Brain microvascular endothelial cell (primary cell): ENCODE data around the gene TRIM34.

Experiments used
- DNase-seq: peaks from one replicate; pipeline ENCODE4 v3.0.0-alpha.2; 2020
- H3K27ac ChIP-seq: fragments of 250-450 bp; sonication (Bioruptor Pico); 2 replicates; pipeline ENCODE4 v1.5.1; 2020; ENCODE audit warnings: mild to moderate bottlenecking, moderate library complexity
- H3K27me3 ChIP-seq: fragments of 250-450 bp; sonication (Bioruptor Pico); replicated peaks from 2 replicates; pipeline ENCODE4 v1.5.1; 2020; ENCODE audit warnings: mild to moderate bottlenecking
- H3K36me3 ChIP-seq: fragments of 250-450 bp; sonication (Bioruptor Pico); replicated peaks from 2 replicates; pipeline ENCODE4 v1.5.1; 2020; ENCODE audit warnings: mild to moderate bottlenecking
- H3K4me3 ChIP-seq: 2 replicates; pipeline ENCODE4 v1.5.1; 2011; ENCODE audit warnings: low read depth, mild to moderate bottlenecking, control low read depth, low read length, moderate library complexity
- CTCF ChIP-seq: IDR thresholded peaks from 2 replicates; pipeline ENCODE4 v1.5.1; 2011; ENCODE audit warnings: low read depth, mild to moderate bottlenecking, moderate library complexity, low read length, control low read depth, inconsistent platforms; ENCODE audit errors: missing control alignments
- in situ Hi-C: cut with HindIII; loops from 2 replicates; pipeline ENCODE4 v1.10.0; 2017; ENCODE audit warnings: low sequenced_read_pairs, low pct_ligation_motif_present

Gene TRIM34

GRCh38 chr11:5684036-5684645 lies 59.3 kb downstream of the TRIM34 start:
- Histone ChIP-seq H3K36me3 (peaks cover 1% of the 10 kb centered on the region), H3K27ac (peak overlapping the region; percentile 98), H3K27me3 (no peaks in the 10 kb centered on the region), H3K4me3 (peak overlapping the region; percentile 59)
- no peak for TF ChIP-seq CTCF
- in situ Hi-C loops, result loop anchor here (25.0 kb wide), 1 partner anchor 97 kb away; the partner anchor contains the start of genes OR52B6 and TRIM6
- peak; percentile 5 for DNase-seq

DNA sequence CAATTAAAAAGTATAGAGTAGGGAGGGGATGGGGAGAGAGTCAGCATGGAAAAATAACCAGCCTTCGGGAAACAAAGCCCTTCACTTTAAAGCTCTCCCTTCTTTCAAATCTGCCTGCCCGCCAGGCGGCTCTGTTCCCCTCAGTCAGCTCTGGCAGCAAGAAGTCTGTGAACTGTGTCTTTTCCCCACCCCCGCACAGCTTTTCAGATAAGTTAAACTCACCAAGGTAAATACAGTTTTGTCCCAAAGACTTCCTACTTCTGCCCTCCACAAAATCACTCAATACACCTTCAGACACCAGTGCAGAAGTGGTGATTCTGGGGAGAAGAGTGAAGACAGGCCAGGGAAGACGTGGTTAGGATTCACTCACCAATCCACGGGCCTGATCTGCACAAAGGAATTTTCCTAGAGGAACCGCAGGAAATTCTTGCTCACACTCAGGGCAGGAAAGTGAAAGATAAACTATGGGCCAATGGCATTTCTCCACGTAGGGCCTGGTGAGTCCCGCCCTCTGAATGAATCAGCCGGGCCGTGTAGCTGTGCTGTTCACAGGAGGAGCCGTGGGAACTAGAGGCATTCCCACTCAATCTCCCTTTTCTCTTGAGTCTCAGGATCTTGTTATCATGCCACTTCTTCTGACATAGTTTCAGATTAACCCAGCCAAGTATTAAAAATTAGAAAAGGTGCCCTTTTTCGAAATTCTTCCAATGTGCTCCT lies 60.0 kb downstream of the TRIM34 start, which contains the start of gene TRIM5:
TRIM5 (minus strand) TSS at position 429 of the 717 bp plus-strand sequence. CDS start 4,897 bp downstream, outside the sequence.
- Histone ChIP-seq H3K36me3 (no peaks in the 10 kb centered on the region), H3K27me3 (no peaks in the 10 kb centered on the region), H3K27ac (peak within 1 kb of the TSS; percentile 98), H3K4me3 (peak within 1 kb of the TSS; percentile 59)
- DNase-seq, result peak; percentile 99
- TF ChIP-seq CTCF, result peak; percentile 80
- in situ Hi-C loops, result loop anchor here (25.0 kb wide), 1 partner anchor 98 kb away; the partner anchor contains the start of genes OR52B6 and TRIM6

DNA sequence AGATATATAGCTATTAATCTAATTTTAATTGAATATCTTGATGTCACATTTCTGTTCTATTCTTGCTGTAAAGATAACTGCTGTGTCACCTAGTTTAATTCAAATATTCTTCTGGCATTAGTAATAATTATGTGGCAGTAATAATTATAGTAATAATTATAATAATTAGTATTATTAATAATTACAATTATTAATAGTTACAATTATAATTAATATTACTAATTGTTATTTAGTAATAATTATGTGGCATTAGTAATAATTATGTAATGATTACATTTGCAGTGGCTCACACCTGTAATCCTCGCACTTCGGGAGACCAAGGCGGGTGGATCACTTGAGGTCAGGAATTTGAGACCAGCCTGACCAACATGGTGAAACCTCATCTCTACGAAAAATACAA lies 61.6 kb downstream of the TRIM34 start:
- no peak overlapping the region for H3K4me3 ChIP-seq
- TF ChIP-seq CTCF, result no peak
- in situ Hi-C loops, result loop anchor here (25.0 kb wide), 1 partner anchor 99 kb away; the partner anchor contains the start of genes OR52B6 and TRIM6

GRCh38 chr11:5688482-5688881 lies 63.7 kb downstream of the TRIM34 start:
- no peak for TF ChIP-seq CTCF
- H3K27me3 ChIP-seq, result no peaks in the 10 kb centered on the region
- no peak overlapping the region for H3K4me3 ChIP-seq
- no peaks in the 10 kb centered on the region for H3K36me3 ChIP-seq
- DNase-seq, result no peak
- in situ Hi-C loops, result loop anchor here (25.0 kb wide), 1 partner anchor 101 kb away; the partner anchor contains the start of genes OR52B6 and TRIM6
- no peak overlapping the region for H3K27ac ChIP-seq

More for the DNA sequence above, 61.6 kb downstream of the TRIM34 start:
- H3K27me3 ChIP-seq, result no peaks in the 10 kb centered on the region
- no peaks in the 10 kb centered on the region for H3K36me3 ChIP-seq
- no peak for DNase-seq
- H3K27ac ChIP-seq, result no peak overlapping the region

GRCh38 chr11:5689551-5689983 lies 64.8 kb downstream of the TRIM34 start, which contains the start of gene TRIM22:
Gene TRIM22 (plus strand): TSS chr11:5689790. CDS start chr11:5696233, 6,443 bp downstream.
- peak; percentile 66 for DNase-seq

More at GRCh38 chr11:5689551-5689983, 64.8 kb downstream of the TRIM34 start, which contains the start of gene TRIM22:
- no peak for TF ChIP-seq CTCF
- no peaks in the 10 kb centered on the region for H3K27me3 ChIP-seq
- H3K4me3 ChIP-seq, result peak within 1 kb of the TSS; percentile 26
- peak within 1 kb of the TSS; percentile 79 for H3K27ac ChIP-seq
- H3K36me3 ChIP-seq, result no peaks in the 10 kb centered on the region
- in situ Hi-C loops, result loop anchor here (25.0 kb wide), 1 partner anchor 102 kb away; the partner anchor contains the start of genes OR52B6 and TRIM6
